GM21825 (cell line): ENCODE data around the gene PHYKPL.
A peak's percentile ranks its signal among the peaks of the same experiment; 100 is the strongest.

Experiments used
- ATAC-seq: cut with Tn5 transposase; IDR thresholded peaks from one replicate; pipeline ENCODE4 v1.9.1; 2021; ENCODE audit warnings: mild to moderate bottlenecking, moderate library complexity; ENCODE audit not compliant: unreplicated experiment

PHYKPL gene

DNA sequence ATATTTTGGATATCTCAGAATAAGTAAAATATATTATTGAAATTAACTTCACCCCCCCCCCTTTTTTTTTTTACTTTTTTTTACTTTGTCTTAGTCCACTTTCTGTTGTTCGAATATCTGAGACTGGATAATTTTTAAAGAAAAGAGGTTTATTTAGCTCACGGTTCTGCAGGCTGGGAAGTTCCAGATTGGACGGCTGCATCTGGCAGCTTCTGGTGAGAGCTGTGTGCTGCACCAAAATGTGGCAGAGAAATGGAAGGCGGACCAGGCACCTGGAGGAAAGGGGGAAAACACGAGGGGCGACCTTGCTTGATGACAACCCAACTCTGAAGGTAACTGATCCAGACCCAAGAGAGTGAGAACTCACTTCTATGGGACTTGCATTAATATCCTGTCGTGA, 39.8 kb downstream of the PHYKPL start:
- ATAC-seq = no peak

DNA sequence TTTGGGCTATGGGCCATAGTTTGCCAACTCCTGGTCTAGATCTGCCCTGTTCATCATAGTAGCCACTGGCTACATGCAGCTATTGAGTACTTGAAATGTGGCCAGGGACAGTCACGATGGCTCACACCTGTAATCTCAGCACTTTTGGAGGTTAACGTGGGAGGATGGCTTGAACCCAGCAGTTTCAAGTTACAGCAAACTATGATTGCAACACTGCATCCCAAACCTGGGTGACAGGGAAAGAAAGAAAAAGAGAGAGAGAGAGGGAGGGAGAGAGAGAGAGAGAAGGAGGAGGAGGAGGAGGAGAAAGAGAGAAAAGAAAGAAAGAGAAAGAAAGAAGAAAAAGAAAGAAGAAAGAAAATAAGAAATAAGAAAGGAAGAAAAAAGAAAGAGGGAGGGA, 40.4 kb downstream of the PHYKPL start:
- ATAC-seq = no peak

DNA sequence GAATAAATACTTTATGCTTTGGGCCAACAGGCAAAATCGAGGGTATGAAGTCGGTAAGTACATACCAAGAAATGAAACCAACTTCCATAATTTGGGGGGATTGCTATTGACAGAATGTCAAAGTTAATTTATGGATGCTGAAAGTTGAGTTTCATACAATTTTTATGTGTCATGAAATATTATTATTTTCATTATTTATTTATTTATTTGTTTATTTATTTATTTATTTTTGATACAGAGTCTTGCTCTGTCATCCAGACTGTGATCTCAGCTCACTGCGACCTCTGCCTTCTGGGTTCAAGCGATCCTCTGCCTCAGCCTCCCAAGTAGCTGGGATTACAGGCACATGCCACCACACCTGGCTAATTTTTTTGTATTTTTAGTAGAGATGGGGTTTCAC, 40.9 kb downstream of the PHYKPL start:
- ATAC-seq = no peak

DNA sequence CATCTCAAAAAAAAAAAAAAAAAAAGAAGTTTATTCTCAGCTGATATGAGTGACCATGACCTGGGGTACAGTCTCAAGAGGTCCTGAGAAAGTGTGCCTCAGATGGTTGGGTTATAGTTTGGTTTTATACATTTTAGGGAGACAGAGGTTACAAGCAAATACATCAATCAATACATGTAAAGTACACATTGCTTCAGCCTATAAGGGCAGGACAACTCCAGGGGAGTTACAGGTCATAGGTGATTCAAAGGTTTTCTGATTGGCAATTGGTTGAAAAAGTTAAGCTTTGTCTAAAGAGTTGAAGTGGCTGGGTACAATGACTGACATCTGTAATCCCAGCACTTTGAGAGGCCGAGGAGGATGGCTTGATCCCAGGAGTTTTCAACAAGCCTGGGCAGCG, 43.2 kb downstream of the PHYKPL start:
- no peak for ATAC-seq

DNA sequence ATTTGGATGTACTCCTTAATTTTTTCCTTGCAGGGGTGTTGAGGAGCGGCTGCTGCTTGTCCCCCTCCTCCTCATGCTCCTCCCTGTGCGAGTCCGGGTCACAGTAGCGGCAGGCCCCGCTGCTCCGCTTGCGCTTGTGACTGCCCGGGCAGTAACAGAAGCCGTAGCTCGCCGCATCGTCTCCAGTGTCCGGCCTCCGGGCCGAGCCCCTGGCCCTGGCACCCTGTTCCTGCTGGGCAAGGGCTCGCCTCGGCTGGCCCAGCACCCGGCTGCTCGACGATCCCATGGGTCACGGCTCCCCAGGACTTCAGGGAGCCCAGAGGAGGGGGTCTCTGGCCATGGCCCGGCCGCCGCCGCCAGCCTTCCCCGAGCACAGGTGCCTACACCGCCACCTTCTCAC, 45.6 kb downstream of the PHYKPL start, which contains the start of gene GMCL2:
Gene GMCL2 (minus strand): TSS at position 358 of the 400 bp plus-strand sequence. CDS start 72 bp downstream, at position 286.
- no peak for ATAC-seq

DNA sequence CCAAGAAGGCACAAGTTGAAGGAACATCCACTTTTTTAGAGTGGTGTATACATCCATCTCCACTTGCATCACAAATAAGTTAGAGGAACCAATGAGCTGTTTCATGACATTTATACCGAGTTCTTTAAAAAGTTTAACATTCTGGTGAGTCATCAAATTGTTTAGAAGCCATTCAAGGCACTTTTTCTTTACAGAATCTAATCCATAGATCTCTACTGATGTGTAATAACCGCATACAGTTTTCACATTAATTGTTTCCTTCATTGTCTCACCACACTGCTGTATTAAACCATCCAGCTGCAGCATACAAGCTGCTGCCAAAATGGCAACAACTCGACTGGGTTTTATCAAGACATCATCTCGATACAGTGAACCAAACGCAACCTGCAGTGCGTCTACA, 46.2 kb downstream of the PHYKPL start:
- ATAC-seq = no peak

DNA sequence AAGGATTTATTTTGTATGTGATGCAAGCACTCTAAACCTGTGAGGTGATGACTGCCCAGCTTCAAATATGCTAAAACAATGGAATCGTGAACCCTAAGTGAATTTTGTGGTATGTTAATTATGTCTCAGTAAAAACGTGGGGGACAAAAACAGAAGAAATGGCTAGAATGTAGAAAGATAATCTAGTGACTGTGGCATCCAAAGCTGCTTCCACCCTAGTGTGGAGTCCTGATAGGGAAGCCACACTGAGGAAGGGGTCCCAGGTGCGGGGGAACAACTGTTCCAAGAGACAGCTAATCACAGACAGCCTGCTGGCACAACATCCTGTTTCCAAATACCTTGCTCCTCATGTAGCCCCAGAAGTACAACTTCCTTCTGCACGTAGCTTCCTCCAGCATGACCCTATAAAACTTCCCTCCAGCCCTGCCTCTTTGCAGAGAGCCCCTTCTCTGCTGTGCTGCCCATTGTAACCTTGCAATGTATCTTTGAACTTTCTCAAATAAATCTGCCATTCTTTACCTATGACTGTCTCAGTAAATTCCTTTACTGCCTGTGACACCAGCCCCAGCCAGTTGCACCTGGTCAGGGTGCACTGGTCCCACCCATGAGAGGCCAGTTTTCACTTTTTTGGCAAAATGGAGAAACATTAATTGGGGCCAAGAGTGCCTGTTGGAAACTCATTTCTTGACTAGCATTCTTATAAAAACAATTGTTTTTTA, 50.3 kb downstream of the PHYKPL start:
- ATAC-seq = no peak

DNA sequence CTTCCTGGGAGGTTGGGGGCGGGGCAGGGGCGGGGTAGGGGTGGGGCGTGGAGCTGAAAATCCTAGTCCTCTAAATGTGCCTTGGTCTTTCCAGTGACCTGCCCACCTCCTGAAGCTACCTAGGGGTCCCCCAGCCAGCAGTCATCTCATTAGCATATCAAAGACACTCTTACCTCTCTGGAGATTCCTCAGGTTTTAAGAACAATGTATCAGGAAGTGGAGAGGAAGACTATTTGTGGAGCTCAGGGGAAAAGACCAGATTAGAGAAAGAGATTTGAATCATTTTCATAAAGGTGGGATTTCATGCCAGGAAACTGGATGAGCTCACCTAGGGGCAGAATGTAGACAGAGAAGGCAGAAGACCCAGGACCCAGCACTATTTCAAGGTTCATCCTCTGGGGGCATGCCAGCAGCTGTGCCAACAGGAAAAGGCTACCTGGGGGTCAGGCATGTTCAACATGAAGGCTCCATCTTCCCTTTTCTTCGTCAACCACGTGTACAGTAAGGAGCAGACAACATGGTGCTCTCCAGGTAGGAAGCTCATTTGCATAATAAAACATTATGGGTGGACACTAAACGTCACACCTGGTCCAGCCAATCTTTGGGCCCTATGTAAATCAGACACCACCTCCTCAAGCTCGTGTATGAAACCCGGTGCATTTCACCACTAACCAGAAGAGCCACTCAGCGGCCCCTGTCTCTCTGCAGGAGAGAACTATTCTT, 52.3 kb downstream of the PHYKPL start:
- no peak for ATAC-seq

DNA sequence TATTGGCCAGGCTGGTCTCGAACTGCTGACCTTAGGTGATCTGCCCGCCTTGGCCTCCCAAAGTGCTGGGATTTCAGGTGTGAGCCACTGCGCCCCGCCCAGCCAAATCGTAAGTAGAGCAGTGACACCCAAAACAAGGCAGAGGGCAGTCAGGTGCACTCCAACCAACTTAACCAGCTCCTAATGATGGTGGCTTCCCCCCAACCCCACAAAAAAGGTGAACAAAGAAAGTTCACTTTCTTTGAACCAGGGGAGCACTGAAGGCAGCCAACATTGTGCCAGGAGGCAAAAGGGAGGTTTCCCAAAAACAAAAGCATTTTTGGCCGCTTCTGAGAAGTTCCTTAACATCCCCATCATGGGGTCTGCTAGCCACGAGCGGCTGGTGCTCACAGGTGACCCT, 55.0 kb downstream of the PHYKPL start:
- ATAC-seq = no peak

DNA sequence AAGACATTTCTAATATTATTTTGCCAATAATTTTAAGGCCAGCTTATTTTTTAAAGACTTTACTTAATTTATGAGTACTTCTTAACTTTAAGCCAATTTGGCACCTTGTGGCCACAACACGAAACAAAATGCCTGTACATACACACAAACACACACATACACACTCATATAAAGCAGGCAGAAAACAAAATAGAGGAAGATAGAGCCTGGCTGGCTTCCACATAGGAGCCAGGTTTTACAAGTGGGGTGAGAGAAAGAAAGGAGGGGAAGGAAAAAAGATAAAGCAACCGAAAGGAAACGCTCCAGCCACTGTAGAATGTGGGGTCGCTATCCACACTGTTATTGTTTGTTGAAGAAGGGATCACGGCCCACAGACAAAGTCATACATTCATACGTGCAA, 55.8 kb downstream of the PHYKPL start:
- no peak for ATAC-seq

DNA sequence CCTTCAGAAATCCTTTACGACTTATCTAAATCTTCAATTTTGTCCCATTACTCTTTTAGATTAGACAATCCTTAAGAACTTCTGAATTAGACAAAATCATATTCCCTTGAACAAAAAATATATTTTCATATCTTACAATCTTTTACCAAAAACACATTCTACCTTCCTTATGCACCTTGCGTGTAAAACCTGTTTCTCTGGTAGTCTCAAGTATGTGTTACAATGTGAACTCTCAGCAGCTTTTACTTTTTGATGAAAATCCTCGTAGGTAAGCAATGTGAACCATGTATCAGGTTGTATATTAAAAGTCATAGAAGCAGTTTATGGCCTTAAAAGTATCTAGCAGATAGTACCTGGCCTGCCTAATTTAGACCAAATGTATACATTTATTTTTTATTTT, 58.1 kb downstream of the PHYKPL start:
- ATAC-seq = no peak

DNA sequence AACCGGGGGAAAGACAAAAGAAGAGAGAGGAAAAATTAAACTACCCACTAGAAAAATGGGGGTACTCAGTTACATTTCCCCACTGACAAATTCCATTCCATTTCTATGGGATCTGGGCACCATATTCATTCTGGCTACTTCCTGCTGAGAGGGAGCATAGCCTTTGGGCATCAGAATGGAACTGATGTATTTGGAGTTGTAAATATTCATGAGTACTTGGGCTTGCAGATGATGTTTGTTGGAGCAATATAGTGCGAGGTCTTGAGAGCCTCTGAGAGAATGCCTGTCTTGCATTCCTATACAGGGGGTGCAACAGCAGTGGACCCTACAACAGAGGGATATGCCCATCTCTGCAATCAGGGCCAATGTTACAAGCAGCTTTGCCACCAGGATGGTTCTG, 62.1 kb downstream of the PHYKPL start:
- no peak for ATAC-seq

DNA sequence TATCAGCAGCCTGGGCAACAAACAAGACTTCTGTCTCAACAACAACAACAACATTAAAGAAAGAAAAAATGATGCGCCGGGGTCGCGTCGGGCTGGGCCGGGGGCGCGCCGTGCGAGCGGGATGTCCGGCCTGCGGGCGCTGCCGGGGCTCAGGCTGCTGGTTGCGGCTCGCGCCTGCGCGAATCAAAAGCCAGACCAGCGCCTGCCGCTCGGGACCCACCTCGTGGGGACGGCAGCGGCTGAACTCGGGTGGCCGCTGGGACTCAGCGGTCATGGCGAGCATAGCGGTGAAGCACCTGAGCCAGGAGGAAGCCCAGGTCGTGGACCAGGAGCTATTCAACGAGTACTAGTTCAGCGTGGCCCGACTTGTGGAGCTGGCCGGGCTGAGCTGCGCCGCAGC, 67.0 kb downstream of the PHYKPL start:
- ATAC-seq = no peak

DNA sequence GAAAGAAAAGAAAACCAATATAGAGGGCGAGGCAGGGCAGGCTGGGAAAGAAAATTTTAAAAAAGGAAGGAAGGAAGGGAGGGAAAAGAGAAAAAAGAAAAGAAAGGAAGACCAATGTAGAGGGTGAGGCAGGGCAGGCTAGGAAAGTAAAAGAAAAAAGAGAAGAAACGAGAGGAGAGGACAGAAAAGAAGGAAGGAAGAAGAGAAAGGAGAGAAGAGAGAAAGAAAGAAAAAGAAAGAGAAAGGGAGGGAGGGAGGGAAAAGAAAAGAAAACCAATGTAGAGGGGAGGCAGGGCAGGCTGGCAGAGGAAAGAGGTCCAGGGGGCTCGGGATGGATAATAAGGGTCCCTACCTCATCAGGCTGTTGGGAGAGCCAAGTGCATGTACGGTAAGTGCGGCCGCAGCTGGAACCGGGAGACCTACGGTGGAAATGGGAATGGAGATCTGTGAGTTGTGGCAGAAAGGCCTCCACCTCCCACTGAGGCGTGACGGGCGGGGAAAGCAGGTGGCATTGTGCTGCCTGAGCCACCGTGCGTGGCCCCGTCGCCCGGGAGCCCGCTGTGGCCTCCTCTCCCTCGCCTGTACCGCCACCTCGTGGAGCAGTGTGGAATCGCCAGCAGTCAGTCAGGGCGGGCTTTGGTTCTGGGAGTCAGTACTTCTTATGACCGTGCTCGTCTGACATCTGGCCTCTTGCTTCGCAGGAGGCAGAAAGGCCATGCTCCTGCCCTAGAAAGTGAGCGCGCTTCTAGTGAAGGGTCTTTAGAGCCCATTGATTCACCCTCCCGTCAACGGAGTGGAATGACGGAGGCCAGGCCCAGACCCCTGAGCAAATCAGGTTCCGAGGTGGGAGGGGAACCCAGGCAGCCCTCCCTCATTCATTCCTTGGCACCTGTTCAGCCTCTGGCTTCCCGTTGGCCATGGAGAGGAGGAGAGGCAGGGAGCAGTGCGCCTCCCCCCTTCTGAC, 68.5 kb downstream of the PHYKPL start:
- peak; percentile 96 for ATAC-seq

DNA sequence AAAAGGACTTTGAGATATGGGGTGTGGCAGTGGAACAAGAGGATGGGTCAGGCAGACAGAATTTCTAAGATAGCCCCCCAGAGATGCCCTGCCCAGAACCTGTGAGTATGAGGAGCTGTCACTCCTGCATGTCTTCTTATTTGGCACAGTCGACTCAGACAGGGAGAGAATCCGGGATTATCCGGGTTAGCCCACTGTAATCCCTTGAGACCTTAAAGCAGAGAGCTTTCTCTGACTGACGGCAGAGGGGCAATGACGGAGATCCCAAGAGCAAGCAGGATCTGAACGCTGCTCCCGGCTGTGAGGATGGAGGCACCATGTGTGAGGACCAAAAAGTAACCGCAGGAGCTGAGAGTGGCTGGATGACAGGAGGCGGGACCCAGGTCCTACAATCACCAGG, 70.1 kb downstream of the PHYKPL start:
- ATAC-seq = no peak

DNA sequence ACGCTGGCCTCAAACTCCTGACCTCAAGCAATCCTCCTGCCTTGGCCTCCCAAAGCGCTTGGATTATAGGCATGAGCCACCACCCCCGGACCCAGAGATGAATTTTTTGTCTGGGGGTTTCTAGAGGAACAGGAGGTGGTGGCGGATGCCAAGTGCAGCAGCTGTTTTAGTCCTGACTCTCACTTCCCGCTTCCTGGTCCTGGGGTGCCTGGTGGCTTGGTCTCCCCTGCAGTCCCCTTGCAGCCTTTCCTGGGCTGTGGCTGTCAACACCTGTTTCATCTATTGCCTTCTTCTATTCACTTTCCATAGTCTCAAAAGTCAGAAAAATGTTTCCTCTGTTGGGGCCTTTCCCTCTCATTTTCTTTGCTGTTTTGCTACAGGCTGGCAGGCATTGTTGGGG, 72.4 kb downstream of the PHYKPL start:
- ATAC-seq = no peak
